GM21423 (cell line): ENCODE data around the gene CD300LF.

Experiments
- ATAC-seq: cut with Tn5 transposase; IDR thresholded peaks from one replicate; pipeline ENCODE4 v1.9.1; 2021; ENCODE audit warnings: mild to moderate bottlenecking, moderate library complexity; ENCODE audit not compliant: unreplicated experiment

The CD300LF gene

GRCh38 chr17:74645010-74645409 lies 67.7 kb downstream of the CD300LF start:
- no peak for ATAC-seq

- no peak for ATAC-seq
Measured at GRCh38 chr17:74644419-74644818, 68.3 kb downstream of the CD300LF start.
